ENCODE measurements around the gene FBXO33.

DNA sequence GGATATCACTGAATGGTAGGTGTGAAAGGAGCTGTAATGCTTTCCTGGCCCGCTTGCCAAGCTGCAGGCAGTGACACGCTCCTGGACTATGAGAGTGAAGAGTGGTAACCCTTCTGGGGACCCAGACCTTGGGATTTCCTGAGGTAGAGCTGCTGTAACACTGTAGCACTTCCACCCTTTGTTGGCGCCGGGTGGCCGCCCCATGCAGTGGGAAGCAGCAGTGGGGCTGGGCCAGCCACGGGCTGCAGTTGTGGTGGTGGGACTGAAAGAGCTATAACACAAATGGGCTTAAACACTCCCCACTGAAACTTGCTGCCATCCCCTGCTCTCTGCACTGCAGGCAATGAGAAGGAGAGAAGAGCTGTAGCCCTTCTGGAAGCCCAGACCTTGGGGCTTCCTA lies 9.6 kb upstream of the FBXO33 start:
- TF ChIP-seq, protein P1, sequence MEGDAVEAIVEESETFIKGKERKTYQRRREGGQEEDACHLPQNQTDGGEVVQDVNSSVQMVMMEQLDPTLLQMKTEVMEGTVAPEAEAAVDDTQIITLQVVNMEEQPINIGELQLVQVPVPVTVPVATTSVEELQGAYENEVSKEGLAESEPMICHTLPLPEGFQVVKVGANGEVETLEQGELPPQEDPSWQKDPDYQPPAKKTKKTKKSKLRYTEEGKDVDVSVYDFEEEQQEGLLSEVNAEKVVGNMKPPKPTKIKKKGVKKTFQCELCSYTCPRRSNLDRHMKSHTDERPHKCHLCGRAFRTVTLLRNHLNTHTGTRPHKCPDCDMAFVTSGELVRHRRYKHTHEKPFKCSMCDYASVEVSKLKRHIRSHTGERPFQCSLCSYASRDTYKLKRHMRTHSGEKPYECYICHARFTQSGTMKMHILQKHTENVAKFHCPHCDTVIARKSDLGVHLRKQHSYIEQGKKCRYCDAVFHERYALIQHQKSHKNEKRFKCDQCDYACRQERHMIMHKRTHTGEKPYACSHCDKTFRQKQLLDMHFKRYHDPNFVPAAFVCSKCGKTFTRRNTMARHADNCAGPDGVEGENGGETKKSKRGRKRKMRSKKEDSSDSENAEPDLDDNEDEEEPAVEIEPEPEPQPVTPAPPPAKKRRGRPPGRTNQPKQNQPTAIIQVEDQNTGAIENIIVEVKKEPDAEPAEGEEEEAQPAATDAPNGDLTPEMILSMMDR (IDR thresholded peaks at IDR 0.05), result no peak
- no peak for TF ChIP-seq ZFX (IDR thresholded peaks at IDR 0.05; ENCODE audit: borderline replicate concordance)
